GM12873 (cell line): ENCODE measurements around the gene OPA1.

Experiments used
- TF ChIP-seq, protein P1 (sequence below): IDR thresholded peaks from 2 replicates; pipeline ENCODE4 v1.5.1; 2012; ENCODE audit warnings: low read depth, mild to moderate bottlenecking, moderate library complexity, low read length, control low read depth; ENCODE audit not compliant: insufficient read depth; ENCODE audit errors: missing control alignments

Gene OPA1

GRCh38 chr3:193673845-193674244, 80.8 kb downstream of the OPA1 start:
- TF ChIP-seq, protein P1, sequence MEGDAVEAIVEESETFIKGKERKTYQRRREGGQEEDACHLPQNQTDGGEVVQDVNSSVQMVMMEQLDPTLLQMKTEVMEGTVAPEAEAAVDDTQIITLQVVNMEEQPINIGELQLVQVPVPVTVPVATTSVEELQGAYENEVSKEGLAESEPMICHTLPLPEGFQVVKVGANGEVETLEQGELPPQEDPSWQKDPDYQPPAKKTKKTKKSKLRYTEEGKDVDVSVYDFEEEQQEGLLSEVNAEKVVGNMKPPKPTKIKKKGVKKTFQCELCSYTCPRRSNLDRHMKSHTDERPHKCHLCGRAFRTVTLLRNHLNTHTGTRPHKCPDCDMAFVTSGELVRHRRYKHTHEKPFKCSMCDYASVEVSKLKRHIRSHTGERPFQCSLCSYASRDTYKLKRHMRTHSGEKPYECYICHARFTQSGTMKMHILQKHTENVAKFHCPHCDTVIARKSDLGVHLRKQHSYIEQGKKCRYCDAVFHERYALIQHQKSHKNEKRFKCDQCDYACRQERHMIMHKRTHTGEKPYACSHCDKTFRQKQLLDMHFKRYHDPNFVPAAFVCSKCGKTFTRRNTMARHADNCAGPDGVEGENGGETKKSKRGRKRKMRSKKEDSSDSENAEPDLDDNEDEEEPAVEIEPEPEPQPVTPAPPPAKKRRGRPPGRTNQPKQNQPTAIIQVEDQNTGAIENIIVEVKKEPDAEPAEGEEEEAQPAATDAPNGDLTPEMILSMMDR: no peak

- TF ChIP-seq, protein P1: no peak
These were observed 81.7 kb downstream of the OPA1 start for GRCh38 chr3:193674714-193675113.

- TF ChIP-seq, protein P1: no peak
These were observed 84.7 kb downstream of the OPA1 start for GRCh38 chr3:193677734-193678133.

- TF ChIP-seq, protein P1: no peak
These were observed 87.2 kb downstream of the OPA1 start for GRCh38 chr3:193680220-193680619.

- TF ChIP-seq, protein P1: no peak
These were observed 88.6 kb downstream of the OPA1 start for GRCh38 chr3:193681631-193682030.

GRCh38 chr3:193686665-193687483, 93.9 kb downstream of the OPA1 start:
- TF ChIP-seq, protein P1: no peak

DNA sequence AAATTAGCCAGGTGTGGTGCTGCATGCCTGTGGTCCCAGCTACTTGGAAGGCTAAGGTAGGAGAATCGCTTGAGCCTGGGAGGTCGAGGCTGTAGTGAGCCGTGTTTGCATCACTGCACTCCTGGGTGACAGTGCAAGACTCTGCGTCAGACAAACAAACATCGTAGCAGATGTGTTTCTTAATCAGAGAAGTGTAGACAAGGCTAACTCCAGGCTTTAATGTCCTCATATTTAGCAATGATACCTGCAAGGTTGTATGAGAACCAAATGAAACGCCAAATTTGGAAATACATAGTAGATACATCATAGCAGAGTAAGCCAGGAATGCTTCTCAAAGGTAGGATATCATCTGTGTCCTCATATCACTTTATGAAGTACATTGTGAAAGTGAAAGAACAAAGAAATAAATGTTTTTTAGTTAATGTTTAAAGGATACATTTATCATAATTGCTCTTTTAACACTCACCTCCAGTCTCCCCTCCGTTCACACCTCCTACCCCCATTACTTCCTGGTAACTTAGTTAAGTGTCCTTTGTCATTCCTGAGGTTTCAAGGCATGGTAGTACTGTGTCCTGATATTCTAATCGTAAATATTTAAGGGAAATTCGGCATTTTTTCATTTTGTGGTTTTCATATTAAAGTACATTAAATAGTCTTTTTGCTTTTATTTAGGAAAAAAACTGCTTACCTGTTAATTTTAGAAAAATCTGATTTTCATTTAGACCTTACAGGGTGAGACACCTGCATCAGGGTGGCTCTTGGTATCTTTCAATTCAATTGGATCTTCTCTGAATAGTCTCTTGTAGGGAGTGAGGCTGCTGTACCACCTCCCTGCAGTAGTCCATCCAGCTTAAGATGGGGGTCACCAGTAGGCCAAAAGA, 96.1 kb downstream of the OPA1 start:
- TF ChIP-seq, protein P1: no peak
